ENCODE results near the gene KRTAP1-5.

GRCh38 chr17:41042953-41043352 is 15.9 kb upstream of the KRTAP1-5 start:
- TF ChIP-seq CTCF (IDR thresholded peaks at IDR 0.05): no peak
- no peak for TF ChIP-seq POLR2A (IDR thresholded peaks at IDR 0.05)

Measured in Peyer's patch (tissue), 4 donors.